Trophoblast cell (in vitro differentiated cells and primary cell): ENCODE measurements around the gene SLC5A1.
"Not testable (repeated sequence)": the region's sequence is repeated elsewhere in the genome, so short reads cannot be mapped to it uniquely, and the experiment has no call there.

Experiments
- DNase-seq, 2 donors: peaks; one replicate each; pipeline ENCODE4 v3.0.0-alpha.2; 2016
- H2AFZ ChIP-seq: 2 replicates; pipeline ENCODE4 v1.6.1; 2013; ENCODE audit warnings: low read length, moderate library complexity, mild to moderate bottlenecking; ENCODE audit not compliant: insufficient read depth, poor library complexity
- H2AK5ac ChIP-seq: 2 replicates; pipeline ENCODE4 v1.6.1; 2013; ENCODE audit warnings: mild to moderate bottlenecking, low read length
- H2BK120ac ChIP-seq: 2 replicates; pipeline ENCODE4 v1.6.1; 2013; ENCODE audit warnings: low read length, mild to moderate bottlenecking, moderate library complexity; ENCODE audit not compliant: insufficient read depth, poor library complexity
- H2BK12ac ChIP-seq: 2 replicates; pipeline ENCODE4 v1.6.1; 2013; ENCODE audit warnings: mild to moderate bottlenecking, low read length, moderate library complexity
- H2BK5ac ChIP-seq: 2 replicates; pipeline ENCODE4 v1.6.1; 2013; ENCODE audit warnings: low read length, low read depth, moderate library complexity, mild to moderate bottlenecking; ENCODE audit not compliant: poor library complexity
- H3K14ac ChIP-seq: 2 replicates; pipeline ENCODE4 v1.6.1; 2013; ENCODE audit warnings: mild to moderate bottlenecking, low read length
- H3K18ac ChIP-seq: 2 replicates; pipeline ENCODE4 v1.6.1; 2013; ENCODE audit warnings: mild to moderate bottlenecking, low read length
- H3K23ac ChIP-seq: 2 replicates; pipeline ENCODE4 v1.6.1; 2013; ENCODE audit warnings: low read length
- H3K27ac ChIP-seq: 2 replicates; pipeline ENCODE4 v1.5.1; 2013; ENCODE audit warnings: low read depth, mild to moderate bottlenecking, inconsistent platforms, low read length, moderate library complexity
- H3K27me3 ChIP-seq: 2 replicates; pipeline ENCODE4 v1.6.1; 2013; ENCODE audit warnings: inconsistent platforms, mild to moderate bottlenecking, low read length, moderate library complexity; ENCODE audit not compliant: insufficient read depth
- H3K36me3 ChIP-seq, 2 experiments: 1 replicate in 1 of 2; 2 replicates in 1 of 2; pipeline ENCODE4 v1.6.1; 2013; ENCODE audit warnings: low read length in 2 of 2, mild to moderate bottlenecking in 2 of 2, moderate library complexity in 1 of 2; ENCODE audit not compliant: insufficient read depth in 2 of 2, control insufficient read depth in 1 of 2
- H3K4ac ChIP-seq: 2 replicates; pipeline ENCODE4 v1.6.1; 2013; ENCODE audit warnings: low read depth, mild to moderate bottlenecking, low read length, moderate library complexity
- H3K4me1 ChIP-seq, 2 experiments: 1 replicate in 1 of 2; 2 replicates in 1 of 2; pipeline ENCODE4 v1.6.1; 2013; ENCODE audit warnings: low read length in 2 of 2, mild to moderate bottlenecking in 2 of 2, moderate library complexity in 1 of 2; ENCODE audit not compliant: insufficient read depth in 2 of 2, control insufficient read depth in 1 of 2
- H3K4me2 ChIP-seq: 2 replicates; pipeline ENCODE4 v1.6.1; 2013; ENCODE audit warnings: inconsistent platforms, mild to moderate bottlenecking, low read length, moderate library complexity
- H3K4me3 ChIP-seq: 2 replicates; pipeline ENCODE4 v1.5.1; 2013; ENCODE audit warnings: mild to moderate bottlenecking, low read depth, low read length, inconsistent platforms
- H3K79me1 ChIP-seq: one replicate; pipeline ENCODE4 v1.6.1; 2013; ENCODE audit warnings: low read length
- H3K79me2 ChIP-seq: 2 replicates; pipeline ENCODE4 v1.6.1; 2013; ENCODE audit warnings: low read length, mild to moderate bottlenecking; ENCODE audit not compliant: control insufficient read depth, insufficient read depth, poor library complexity
- H3K9ac ChIP-seq: 2 replicates; pipeline ENCODE4 v1.6.1; 2013; ENCODE audit warnings: mild to moderate bottlenecking, low read length
- H3K9me3 ChIP-seq: 2 replicates; pipeline ENCODE4 v1.6.1; 2013; ENCODE audit warnings: low read depth, mild to moderate bottlenecking, control low read depth, inconsistent platforms, low read length; ENCODE audit not compliant: insufficient read depth
- H4K12ac ChIP-seq: 2 replicates; pipeline ENCODE4 v1.6.1; 2013; ENCODE audit warnings: low read depth, mild to moderate bottlenecking, low read length, moderate library complexity
- H4K8ac ChIP-seq: 2 replicates; pipeline ENCODE4 v1.6.1; 2013; ENCODE audit warnings: low read depth, mild to moderate bottlenecking, low read length, moderate library complexity
- H4K91ac ChIP-seq: one replicate; pipeline ENCODE4 v1.6.1; 2013; ENCODE audit warnings: low read depth, mild to moderate bottlenecking, low read length, moderate library complexity
- WGBS: extraction: QIAGEN DNeasy Blood & Tissue Kit; methylation state at CpG from one replicate; pipeline ENCODE4 v1.1.7; 2013; ENCODE audit warnings: missing lambda C conversion rate; ENCODE audit not compliant: insufficient read length, insufficient coverage; ENCODE audit errors: extremely low coverage; 5-methylcytosine and 5-hydroxymethylcytosine counted together

SLC5A1 gene

DNA sequence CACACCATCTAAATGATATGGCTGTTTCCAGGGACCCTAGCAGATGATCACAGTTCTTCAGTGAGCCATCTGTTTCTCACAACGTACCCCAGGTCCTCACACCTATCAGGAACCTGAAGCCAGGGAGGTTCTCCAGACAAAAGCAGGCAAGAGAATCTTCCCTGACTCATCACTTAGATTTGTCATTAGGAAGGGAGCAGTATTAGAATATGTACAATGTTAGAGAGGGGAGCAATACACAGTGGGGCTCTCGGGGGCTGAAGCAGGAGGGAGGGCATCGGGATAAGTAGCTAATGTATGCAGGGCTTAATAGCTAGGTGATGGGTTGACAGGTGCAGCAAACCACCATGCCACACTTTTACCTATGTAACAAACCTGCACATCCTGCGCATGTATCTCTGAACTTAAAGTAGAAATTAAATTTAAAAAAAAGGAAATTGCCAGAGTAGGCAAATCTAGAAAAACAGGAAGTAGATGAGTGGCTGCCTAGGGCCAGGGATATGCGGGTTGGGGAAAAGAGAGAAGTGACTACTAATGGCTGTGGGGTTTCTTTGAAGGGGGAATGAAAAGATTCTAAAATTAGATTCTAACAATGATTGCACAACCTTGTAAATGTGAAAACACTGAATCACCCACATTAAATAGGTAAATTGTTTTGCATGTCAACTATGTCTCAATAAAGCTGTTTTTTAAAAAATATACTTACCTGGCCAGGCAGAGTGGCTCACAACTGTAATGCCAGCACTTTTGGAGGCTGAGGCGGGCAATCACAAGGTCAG is 101.6 kb downstream of the SLC5A1 start:
- no peak overlapping the region for H4K91ac ChIP-seq
- WGBS, result no CpG with 5 or more reads among the region's 6 CpGs
- peak in 1 of 2 donors; percentile 56 for DNase-seq
- H2AFZ ChIP-seq, result no peak overlapping the region
- no peak overlapping the region for H3K4me2 ChIP-seq
- H3K27ac ChIP-seq, result no peak overlapping the region
- H2BK120ac ChIP-seq, result no peak overlapping the region
- no peaks in the 10 kb centered on the region for H3K79me1 ChIP-seq
- no peaks in the 10 kb centered on the region for H3K36me3 ChIP-seq
- no peak overlapping the region for H4K12ac ChIP-seq
- no peak overlapping the region for H3K23ac ChIP-seq
- H3K14ac ChIP-seq, result no peak overlapping the region
- no peaks in the 10 kb centered on the region for H3K9me3 ChIP-seq
- H3K18ac ChIP-seq, result no peak overlapping the region
- no peaks in the 10 kb centered on the region for H3K27me3 ChIP-seq
- H3K4ac ChIP-seq, result no peak overlapping the region
- no peak overlapping the region for H2BK5ac ChIP-seq
- H3K79me2 ChIP-seq, result no peaks in the 10 kb centered on the region
- no peak overlapping the region for H3K4me3 ChIP-seq
- H2AK5ac ChIP-seq, result no peak overlapping the region
- no peak overlapping the region for H4K8ac ChIP-seq
- H2BK12ac ChIP-seq, result no peak overlapping the region
- H3K4me1 ChIP-seq, result no peaks in the 10 kb centered on the region
- H3K9ac ChIP-seq, result no peak overlapping the region

DNA sequence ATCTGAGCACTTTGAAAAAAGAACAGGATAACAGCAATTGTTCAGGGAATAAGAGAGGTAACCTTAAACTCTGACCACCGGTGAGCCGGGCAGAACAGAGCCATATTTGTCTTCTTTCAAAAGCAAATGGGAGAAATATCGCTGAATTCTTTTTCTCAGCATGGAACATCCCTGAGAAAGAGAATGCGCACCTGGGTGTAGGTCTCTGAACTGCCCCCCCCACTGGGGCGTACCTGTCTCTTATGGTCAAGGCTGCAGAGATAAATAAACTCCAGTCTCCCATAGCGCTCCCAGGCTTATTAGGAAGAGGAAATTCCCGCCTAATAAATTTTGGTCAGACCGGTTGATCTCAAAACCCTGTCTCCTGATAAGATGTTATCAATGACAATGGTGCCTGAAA is 104.1 kb downstream of the SLC5A1 start:
- H3K23ac ChIP-seq, H2AFZ ChIP-seq, H2BK120ac ChIP-seq, DNase-seq, H3K14ac ChIP-seq, H3K79me1 ChIP-seq, H3K4me3 ChIP-seq, H3K4me1 ChIP-seq, H3K9ac ChIP-seq, H3K79me2 ChIP-seq, H4K91ac ChIP-seq, H4K8ac ChIP-seq, H3K18ac ChIP-seq, H3K27me3 ChIP-seq, H3K9me3 ChIP-seq, H2BK5ac ChIP-seq, H3K4ac ChIP-seq, H3K27ac ChIP-seq, H3K36me3 ChIP-seq, H2BK12ac ChIP-seq, H2AK5ac ChIP-seq, H3K4me2 ChIP-seq, H4K12ac ChIP-seq: not testable (repeated sequence)
- no CpG with 5 or more reads among the region's 8 CpGs for WGBS

DNA sequence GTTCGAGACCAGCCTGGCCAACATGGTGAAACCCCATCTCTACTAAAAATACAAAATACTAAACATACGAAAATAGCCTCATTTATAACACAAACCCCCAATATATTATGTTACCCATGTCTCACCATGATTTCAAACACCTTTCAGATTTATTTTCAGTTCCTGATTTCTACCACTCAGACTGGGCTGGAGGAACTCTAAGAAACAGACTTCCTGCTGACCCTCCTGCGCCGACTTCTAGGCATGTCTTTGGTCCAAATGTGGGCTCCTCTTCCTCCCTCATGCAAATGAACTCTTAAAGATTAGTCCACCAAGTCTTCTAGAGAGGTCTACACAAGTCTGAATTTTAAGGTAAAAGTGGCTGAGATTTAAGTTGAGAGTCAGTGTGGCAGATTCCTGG is 105.3 kb downstream of the SLC5A1 start:
- not testable (repeated sequence) for H3K23ac ChIP-seq, H2AK5ac ChIP-seq, H3K4me3 ChIP-seq, H3K18ac ChIP-seq, H3K27ac ChIP-seq, H3K4ac ChIP-seq, H3K27me3 ChIP-seq, H3K9me3 ChIP-seq, H2BK120ac ChIP-seq, H3K14ac ChIP-seq, H4K8ac ChIP-seq, H3K79me2 ChIP-seq, H3K36me3 ChIP-seq, H4K91ac ChIP-seq, H3K9ac ChIP-seq, H2BK5ac ChIP-seq, H2AFZ ChIP-seq, H4K12ac ChIP-seq, H3K4me2 ChIP-seq, H3K79me1 ChIP-seq, H3K4me1 ChIP-seq, DNase-seq, H2BK12ac ChIP-seq
- 100% methylated on average over 1 of the region's 4 CpGs for WGBS

DNA sequence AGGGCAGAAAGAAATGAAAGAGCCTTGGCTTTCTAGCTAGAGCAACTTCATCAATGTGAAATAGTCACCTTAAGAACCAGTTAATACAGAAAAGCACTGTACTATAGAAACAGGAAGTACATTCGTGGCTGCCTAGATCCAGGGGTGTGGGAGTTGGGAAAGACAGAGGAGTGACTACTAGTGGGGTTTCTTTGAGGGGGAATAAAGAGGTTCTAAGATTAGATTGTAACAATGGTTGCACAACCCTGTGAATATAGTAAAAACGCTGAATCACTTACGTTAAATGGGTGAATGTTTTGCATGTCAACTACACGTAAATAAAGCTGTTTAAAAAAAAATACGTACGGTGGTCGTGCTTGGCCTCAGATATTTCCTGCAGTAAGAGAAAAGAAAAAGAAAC is 107.6 kb downstream of the SLC5A1 start:
- H4K91ac ChIP-seq, H2BK12ac ChIP-seq, H4K8ac ChIP-seq, H3K4me2 ChIP-seq, DNase-seq, H3K79me1 ChIP-seq, H2AK5ac ChIP-seq, H3K79me2 ChIP-seq, H3K27me3 ChIP-seq, H2BK120ac ChIP-seq, H3K4ac ChIP-seq, H3K18ac ChIP-seq, H3K9ac ChIP-seq, H3K27ac ChIP-seq, H3K9me3 ChIP-seq, H2BK5ac ChIP-seq, H3K23ac ChIP-seq, H3K4me3 ChIP-seq, H3K14ac ChIP-seq, H4K12ac ChIP-seq, H3K36me3 ChIP-seq, H2AFZ ChIP-seq, H3K4me1 ChIP-seq: not testable (repeated sequence)
- WGBS, result no CpG with 5 or more reads among the region's 7 CpGs
